Kidney glomerular epithelial cell (primary cell): Measurements from ENCODE around the gene ABTB2.
A peak's percentile ranks its signal among the peaks of the same experiment; 100 is the strongest.
"Not testable (repeated sequence)": the region's sequence is repeated elsewhere in the genome, so short reads cannot be mapped to it uniquely, and the experiment has no call there.

ENCODE experiments used
- DNase-seq: peaks from one replicate; lab custom pipeline; 2025; lab: John Stamatoyannopoulos, UW

Gene ABTB2

GRCh38 chr11:34185926-34186841, 171.6 kb downstream of the ABTB2 start:
- no peak for DNase-seq

GRCh38 chr11:34184505-34185015, 173.2 kb downstream of the ABTB2 start:
- DNase-seq: no peak

- DNase-seq: no peak
Observed at GRCh38 chr11:34183848-34184391, 173.9 kb downstream of the ABTB2 start.

GRCh38 chr11:34182921-34183685, 174.7 kb downstream of the ABTB2 start:
- no peak for DNase-seq

GRCh38 chr11:34182425-34182824, 175.4 kb downstream of the ABTB2 start:
- DNase-seq: no peak

GRCh38 chr11:34181856-34182405, 175.9 kb downstream of the ABTB2 start:
- no peak for DNase-seq

- DNase-seq: no peak
Observed at GRCh38 chr11:34181251-34181650, 176.6 kb downstream of the ABTB2 start.

GRCh38 chr11:34180814-34181165, 177.0 kb downstream of the ABTB2 start:
- DNase-seq: not testable (repeated sequence)

- no peak for DNase-seq
Observed at GRCh38 chr11:34180040-34180813, 177.6 kb downstream of the ABTB2 start.

GRCh38 chr11:34179026-34179675, 178.7 kb downstream of the ABTB2 start:
- DNase-seq: no peak

- DNase-seq: no peak
Observed at GRCh38 chr11:34178209-34178821, 179.5 kb downstream of the ABTB2 start.

GRCh38 chr11:34176751-34177209, 181.0 kb downstream of the ABTB2 start:
- no peak for DNase-seq

- DNase-seq: no peak
Observed at GRCh38 chr11:34175284-34176019, 182.4 kb downstream of the ABTB2 start.

GRCh38 chr11:34174412-34175041, 183.3 kb downstream of the ABTB2 start:
- DNase-seq: peak; percentile 33

- DNase-seq: no peak
Observed at GRCh38 chr11:34173050-34173449, 184.8 kb downstream of the ABTB2 start.

GRCh38 chr11:34169686-34170085, 188.1 kb downstream of the ABTB2 start:
- DNase-seq: no peak

- no peak for DNase-seq
Observed at GRCh38 chr11:34168642-34169420, 189.0 kb downstream of the ABTB2 start.

GRCh38 chr11:34167961-34168360, 189.8 kb downstream of the ABTB2 start:
- no peak for DNase-seq
